ENCODE measurements around the gene BRD4.
A peak's percentile ranks its signal among the peaks of the same experiment; 100 is the strongest.

GRCh38 chr19:15248648-15249527 lies 83.5 kb downstream of the BRD4 start:
- TF ChIP-seq CTCF (IDR thresholded peaks at IDR 0.05) = no peak
- no peak for TF ChIP-seq POLR2A (IDR thresholded peaks at IDR 0.05)
- TF ChIP-seq POLR2AphosphoS5 (IDR thresholded peaks at IDR 0.05; ENCODE audit: insufficient read depth in 1 of 2, low read depth in 1 of 2) = peak; percentile 63 to 68

Measured in vagina (tissue), 2 donors.